Epithelial cell of esophagus (primary cell): ENCODE results near the gene ASIC4.

ENCODE experiments used
- DNase-seq: peaks from one replicate; pipeline ENCODE4 v3.0.0; 2010; ENCODE audit warnings: low read depth
- H3K4me3 ChIP-seq: 2 replicates; pipeline ENCODE4 v1.5.1; 2011; ENCODE audit warnings: mild to moderate bottlenecking, low read length, control low read depth
- CTCF ChIP-seq: IDR thresholded peaks from 2 replicates; pipeline ENCODE4 v1.5.1; 2011; ENCODE audit warnings: low read depth, mild to moderate bottlenecking, low read length, control low read depth, inconsistent platforms; ENCODE audit not compliant: insufficient read depth; ENCODE audit errors: missing control alignments

Gene ASIC4

GRCh38 chr2:219502618-219503017, 11.7 kb upstream of the ASIC4 start:
- H3K4me3 ChIP-seq, result no peak overlapping the region
- no peak for TF ChIP-seq CTCF
- DNase-seq, result no peak

- DNase-seq, result no peak
- TF ChIP-seq CTCF, result no peak
- H3K4me3 ChIP-seq, result no peak overlapping the region
These were observed 8.7 kb upstream of the ASIC4 start for GRCh38 chr2:219505585-219505984.

GRCh38 chr2:219506153-219506801, 8.0 kb upstream of the ASIC4 start:
- TF ChIP-seq CTCF, result no peak
- H3K4me3 ChIP-seq, result no peak overlapping the region
- DNase-seq, result no peak

- no peak for TF ChIP-seq CTCF
- DNase-seq, result no peak
- no peak overlapping the region for H3K4me3 ChIP-seq
These were observed 7.3 kb upstream of the ASIC4 start for GRCh38 chr2:219506802-219507526.

- no peak for TF ChIP-seq CTCF
- DNase-seq, result no peak
- H3K4me3 ChIP-seq, result no peak overlapping the region
These were observed 6.5 kb upstream of the ASIC4 start for GRCh38 chr2:219507581-219508443.

GRCh38 chr2:219508444-219508734, 5.9 kb upstream of the ASIC4 start:
- no peak overlapping the region for H3K4me3 ChIP-seq
- no peak for TF ChIP-seq CTCF
- DNase-seq, result no peak
